ENCODE data around the gene BEGAIN.

BEGAIN gene

DNA sequence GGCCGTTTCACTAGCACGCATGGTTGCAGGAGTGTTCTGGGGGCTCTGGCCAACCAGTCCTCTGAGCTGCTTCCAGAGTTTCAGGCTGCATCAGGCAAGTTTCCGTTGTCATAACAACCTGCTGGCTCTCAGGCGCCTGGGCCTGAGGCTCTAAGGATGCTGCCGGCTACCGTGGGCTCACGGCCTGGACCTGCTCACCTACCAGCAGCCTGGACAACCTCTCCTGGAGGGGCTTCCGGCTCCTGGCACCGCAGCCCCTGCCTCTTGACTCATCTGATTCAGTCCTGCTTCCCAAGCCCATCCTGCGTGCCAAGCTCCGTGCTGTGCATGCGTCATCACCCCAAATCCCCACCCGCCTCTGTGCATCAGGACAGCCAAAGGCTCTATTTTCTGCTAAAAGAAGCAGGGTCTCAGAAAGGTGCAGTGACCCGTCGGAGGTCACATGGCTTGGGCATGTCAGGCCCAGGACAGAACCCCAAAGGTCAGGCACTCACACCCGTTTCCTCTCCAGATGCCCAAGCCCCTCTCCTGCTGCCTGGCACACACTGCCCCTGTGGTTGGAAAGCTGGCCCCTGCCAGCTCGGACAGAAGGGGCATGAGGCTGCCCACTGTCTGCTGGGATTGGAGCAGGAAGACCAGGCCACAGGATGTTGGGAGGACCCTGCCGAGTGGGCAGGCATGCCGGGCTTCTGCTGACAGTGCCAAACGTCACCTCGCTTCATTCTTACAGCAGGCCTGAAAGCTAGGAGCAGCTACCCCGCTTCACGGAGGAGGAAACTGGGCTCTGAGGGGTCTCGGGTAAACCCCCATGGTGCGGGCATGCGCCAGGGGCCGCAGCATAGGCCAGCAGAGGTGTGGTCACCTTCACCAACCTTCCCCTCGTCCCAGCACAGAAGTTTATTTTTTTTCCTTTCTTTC is 5.7 kb downstream of the BEGAIN start:
- no peak for DNase-seq

DNA sequence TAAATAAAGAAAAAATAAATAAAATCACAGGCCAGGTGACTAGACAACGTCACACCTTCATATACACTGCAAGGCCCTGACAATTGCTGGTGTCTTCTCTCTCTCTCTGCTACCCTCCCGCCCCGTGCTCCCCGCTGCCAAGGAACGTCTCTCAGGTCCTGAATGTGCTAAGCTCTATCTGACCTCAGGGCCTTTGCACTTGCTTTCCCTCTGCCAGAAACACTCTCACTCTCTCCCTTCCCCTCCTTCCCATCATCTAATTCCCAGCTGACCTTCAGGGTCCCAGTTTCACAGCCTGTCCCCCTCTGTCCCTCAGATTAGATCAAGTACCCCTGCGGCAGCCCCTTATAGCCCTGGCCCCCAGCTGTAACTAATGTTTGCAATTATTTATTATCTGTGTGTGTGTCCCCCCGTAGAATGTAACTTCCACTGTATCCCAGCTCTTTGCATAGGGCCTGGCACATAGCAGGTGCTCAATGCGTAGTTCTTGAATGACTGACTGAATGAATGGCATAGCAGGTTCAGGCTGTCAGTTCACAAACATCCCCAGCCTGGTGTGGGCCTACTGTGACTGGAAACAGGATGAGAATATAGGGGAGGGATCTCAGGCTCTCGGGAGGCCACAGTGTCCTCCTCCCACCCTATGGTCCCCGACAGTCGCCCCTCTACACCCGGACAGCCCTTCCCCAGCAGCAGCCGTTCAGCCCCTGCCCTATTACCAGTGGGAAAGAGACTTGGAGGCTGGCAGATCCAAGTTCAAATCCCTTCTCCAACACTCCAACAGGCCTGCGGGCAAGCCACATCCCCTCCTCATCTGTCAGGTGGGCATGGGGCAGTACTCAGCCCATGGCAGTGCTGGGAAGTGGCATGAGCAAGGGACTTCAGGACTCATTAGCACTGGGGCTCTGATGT is 6.6 kb downstream of the BEGAIN start:
- DNase-seq, result no peak

- no peak for DNase-seq
These were observed 8.7 kb downstream of the BEGAIN start for GRCh38 chr14:100578552-100578951.

- no peak for DNase-seq
These were observed 9.2 kb downstream of the BEGAIN start for GRCh38 chr14:100577986-100578431.

DNA sequence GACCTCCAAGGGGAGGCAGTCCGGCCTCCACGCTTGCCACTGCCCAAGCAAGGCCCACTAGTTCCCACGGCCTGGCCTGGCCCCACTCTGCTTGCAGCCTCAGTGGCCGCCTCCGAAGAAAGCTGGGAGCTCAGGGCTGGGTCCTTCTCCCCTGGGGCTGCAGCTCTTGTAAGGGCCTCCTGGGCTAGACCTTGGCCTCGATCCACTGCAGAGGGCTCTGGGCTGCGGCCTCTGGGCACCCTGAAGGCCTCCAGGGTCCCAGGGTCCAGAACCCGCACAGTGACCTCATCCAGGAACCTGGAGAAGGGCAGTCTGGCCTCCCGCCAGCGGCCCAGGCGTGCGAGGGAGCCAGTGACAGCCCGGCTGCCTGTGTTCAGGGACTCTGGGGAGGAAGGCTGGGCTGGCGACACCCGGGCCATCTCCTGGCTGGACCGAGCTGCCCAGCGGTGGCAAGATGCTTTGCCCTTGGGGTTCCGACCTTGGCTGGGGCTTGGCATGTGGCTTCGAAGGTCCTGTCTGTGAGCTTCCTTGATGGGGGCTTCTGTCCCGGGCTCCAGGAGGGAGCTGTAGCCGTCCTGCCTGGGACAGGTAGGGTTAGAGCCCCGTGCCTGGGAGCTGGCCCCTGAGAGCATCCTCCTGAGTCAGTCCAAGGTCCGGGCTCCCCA is 9.8 kb downstream of the BEGAIN start:
- no peak for DNase-seq

GRCh38 chr14:100576091-100577085 is 10.8 kb downstream of the BEGAIN start:
- no peak for DNase-seq

DNA sequence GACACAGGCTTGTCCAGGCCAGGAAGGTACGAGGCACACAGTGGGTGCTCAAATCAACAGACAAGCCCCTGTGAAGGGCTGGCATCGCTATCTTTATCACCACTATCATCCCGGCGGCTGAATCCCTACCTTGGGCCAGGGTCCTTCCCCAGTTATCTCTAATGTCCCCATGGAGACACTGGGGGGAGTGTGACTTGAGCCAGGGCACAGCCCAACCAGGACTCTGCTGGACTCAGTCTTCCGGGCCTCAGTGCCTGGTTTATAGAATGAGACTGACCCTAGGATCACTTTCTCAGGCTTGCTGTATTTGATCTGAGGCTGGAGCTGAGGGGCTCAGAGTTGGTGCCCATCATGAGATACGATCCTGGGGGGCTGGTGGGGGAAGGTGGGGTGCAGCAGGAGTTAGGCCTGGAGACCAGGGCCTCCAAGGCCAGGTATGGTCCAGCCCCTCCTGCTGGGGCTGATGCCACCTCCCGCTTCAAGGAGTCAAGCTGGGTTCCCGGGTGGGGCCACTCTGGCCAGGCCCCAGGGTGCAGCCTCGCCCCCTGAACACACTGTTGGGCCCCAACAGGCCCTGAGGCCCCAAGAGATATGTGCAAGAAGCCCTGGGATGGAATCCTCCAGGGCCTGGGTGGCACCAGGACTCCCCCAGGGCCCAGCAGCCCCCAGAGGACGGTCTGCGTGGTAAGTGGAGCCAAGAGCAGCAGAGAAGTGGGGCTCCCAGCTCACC is 11.8 kb downstream of the BEGAIN start:
- no peak for DNase-seq

- DNase-seq, result no peak
These were observed 12.6 kb downstream of the BEGAIN start for GRCh38 chr14:100574642-100575031.

DNA sequence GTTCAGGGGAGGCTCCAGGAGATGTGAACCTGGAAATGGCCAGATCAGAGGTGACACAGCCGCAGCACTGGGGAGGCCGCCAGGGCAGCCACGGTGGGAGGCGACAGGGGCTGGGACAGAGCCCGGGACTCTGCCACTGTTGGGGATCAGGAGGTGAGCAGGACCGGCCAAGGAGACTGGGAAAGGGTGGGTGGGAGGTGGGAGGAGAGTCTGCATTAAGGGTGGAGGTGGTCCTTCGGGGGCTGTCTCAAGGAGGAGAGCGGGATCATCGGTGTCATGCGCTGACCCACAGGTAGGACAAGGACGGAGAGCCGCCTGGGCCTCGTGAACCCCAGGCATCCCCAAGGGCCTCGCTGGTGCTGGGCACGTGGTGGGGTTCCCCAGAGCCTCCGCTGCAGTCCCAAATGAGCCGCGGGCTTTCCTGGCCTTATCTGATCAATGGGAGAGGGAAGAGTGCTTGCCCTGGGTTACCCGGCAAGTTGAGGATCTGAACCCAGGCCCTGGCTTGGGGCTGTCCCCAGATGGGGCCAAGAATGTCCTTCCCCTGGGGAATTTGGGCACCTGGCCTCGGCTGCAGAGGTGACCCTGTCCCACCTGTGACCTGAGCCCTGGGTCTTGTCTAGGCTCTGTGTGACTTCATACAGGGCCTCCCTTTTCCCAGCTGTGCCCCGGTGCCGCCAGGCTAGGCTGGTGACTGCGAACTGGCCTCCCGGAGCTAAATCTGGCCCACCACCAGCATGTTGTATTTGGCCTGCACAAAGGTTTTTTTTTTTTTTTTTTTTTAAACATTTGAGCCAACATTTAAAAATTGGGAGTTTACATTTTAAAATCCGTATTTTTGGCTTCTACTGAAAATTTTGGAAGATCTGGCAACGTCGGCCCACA is 13.2 kb downstream of the BEGAIN start:
- DNase-seq, result no peak

GRCh38 chr14:100573002-100573756 is 14.0 kb downstream of the BEGAIN start:
- no peak for DNase-seq

GRCh38 chr14:100572543-100572942 is 14.7 kb downstream of the BEGAIN start:
- DNase-seq, result no peak

- no peak for DNase-seq
These were observed 15.4 kb downstream of the BEGAIN start for GRCh38 chr14:100571837-100572236.

GRCh38 chr14:100570726-100571454 is 16.3 kb downstream of the BEGAIN start:
- DNase-seq, result no peak

GRCh38 chr14:100569734-100570286 is 17.4 kb downstream of the BEGAIN start:
- DNase-seq, result no peak

GRCh38 chr14:100568998-100569733 is 18.1 kb downstream of the BEGAIN start:
- no peak for DNase-seq

GRCh38 chr14:100568164-100568997 is 18.8 kb downstream of the BEGAIN start:
- DNase-seq, result no peak

DNA sequence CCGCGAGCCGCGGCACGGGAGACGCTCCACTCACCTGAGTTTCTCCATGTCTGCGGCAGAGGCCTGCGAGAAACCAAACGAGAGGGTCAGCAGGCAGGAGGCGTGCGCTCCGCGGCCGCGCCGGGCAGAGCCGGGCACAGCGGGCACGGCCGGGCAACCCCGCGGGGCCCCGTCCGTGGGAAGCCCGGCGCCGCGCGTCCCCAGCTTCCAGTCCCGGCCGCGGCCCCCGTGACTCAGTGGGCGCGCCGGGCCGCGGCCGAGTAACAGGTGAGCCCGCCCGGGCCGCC is 19.4 kb downstream of the BEGAIN start:
- DNase-seq, result no peak

Measured in NCI-H446 (cell line).